HG02973 (cell line): ENCODE results near the gene PRR16.

Experiments
- ATAC-seq: cut with Tn5 transposase; IDR thresholded peaks from one replicate; pipeline ENCODE4 v1.9.1; 2021; ENCODE audit warnings: moderate library complexity; ENCODE audit not compliant: unreplicated experiment

PRR16 gene

DNA sequence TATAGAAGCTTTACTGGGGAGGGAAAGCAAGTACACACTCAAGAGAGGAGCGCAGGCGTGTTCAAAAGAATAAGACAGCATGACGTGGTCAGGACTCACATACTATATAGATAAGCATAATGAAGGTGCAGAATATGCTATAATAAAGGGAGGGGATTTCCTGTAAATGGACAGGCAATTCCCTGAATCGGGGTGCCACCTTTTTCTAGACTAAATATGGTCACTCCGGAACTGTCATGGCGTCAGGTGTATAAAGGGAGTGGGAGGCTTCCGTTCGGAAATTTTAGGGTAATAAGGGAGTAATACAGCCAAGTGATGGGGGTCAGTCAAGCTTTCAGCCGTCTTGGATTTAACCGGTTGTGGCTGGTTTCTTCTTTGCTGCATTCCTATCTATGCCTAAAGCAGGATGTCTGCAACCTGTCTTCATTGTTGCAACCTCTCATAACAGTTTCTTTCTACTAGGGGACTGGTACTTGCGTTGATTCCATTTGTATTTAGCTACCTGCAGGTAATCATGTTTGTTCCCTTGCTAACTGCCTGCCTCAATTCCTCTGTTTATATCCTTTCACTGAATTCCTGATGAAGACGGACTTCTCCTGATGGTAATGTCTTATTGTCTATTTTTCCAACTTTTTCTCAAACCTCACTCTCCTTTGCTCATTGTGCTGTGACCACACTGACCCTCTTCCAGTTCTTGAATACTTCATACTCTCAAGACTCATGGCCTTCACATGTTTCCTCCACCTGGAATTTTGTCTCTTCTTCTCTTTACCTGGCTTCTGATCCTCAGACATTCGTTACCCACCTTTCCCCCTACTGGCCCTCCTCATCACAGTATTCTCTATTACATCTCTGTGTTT lies 48.9 kb downstream of the PRR16 start:
- ATAC-seq: no peak

DNA sequence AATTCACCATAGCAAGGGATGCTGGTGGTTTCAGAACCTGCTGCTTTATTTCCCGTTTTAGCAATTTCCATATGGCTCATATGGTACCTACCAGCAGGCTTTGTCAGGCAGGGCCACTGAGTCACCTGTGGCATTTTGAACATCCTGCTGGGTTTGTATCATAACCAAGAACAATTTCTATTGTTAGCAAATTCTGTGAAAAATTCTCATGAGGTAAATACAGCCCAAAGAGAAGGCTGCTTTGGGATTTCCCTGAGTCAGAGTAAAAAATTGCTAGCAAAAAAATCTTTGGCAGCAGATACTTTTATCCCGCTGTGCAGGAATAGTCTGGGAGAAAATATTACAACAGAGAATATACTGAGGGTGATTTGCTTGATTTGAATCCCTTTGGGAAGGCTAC lies 52.7 kb downstream of the PRR16 start:
- no peak for ATAC-seq

DNA sequence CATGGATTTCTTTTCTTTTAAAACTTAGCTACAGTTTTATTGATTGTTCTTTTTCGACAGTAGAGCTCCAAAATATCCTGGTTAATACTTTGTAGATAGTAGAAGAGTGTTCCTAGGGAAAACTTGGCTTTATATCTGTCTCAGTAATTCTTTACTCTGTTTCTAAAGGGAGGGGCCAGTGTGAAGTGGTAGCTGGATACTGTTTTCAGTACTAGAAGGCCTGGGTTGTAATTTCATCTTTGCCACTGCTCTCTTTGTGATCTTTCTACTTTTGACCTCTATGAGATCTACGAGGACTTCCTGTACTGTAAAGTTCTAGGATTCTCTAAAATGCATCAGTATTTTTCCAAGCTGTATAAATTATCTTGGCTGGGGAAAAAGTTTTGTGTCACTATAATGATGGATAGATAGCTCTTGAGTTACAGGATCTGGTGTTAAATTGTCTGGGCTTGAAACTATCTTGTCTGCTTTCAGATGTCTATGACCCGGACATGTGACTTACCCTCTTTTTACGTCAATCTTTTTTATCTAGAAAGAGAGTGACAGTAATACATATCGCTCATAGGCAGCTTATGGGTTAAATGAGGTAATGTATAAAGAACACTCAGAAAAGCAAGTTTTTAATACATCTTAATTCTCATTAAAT lies 53.6 kb downstream of the PRR16 start:
- ATAC-seq: no peak

DNA sequence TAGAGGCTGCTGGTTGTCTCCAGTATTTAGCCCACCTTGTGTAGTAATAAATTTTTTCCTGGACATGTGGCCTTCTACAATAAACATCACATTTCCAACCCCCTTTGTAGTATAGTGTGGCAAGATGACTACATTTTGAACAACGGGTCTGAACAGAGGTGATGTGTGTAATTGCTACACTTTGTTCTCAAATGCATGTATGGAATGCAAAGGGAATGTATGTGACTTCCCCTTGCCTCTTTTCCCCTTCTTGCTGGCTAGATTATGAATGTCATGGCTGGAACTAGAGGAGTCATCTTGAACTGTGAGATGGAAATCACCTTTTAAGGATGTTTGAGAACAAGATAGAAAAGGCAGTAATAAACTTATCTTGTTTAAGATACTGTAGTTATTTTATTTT lies 54.5 kb downstream of the PRR16 start:
- ATAC-seq: no peak

DNA sequence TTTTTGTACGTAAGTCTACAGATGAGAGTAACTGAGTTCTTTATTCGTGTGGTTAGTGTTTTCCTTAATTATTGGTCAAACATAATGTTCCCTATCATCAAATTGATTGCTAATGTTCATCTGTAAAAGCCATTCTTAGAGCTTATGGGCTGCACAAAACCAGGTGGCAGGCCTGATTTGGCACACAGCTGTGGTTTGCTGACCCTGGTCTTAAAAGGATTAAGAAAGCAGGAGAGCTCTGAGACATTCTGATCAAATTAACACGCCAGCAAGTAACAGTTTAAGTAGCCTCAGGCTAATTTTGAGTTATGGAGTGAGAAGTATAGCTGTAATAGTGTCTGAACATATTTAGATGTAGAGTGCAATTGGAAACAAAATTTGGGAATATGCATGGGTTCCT lies 63.2 kb downstream of the PRR16 start:
- no peak for ATAC-seq

DNA sequence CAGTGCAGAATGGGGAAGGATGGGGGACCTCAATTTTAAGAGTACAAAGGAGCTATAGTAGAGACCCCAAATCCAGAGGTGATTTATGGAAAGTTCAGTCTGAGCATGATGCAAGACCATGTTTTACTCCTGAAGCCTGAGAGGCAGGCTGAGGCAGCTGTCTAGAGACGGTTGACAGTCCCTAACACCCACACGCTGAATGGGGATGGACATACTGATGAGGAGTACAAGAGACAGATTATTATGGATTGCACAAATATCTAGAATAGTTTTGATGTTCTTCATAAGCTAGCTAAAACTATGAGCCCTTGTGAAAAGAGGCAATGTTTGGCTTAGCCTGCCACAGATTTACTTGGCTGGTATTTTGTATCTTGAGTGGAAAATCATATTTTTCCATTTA lies 64.5 kb downstream of the PRR16 start:
- no peak for ATAC-seq

DNA sequence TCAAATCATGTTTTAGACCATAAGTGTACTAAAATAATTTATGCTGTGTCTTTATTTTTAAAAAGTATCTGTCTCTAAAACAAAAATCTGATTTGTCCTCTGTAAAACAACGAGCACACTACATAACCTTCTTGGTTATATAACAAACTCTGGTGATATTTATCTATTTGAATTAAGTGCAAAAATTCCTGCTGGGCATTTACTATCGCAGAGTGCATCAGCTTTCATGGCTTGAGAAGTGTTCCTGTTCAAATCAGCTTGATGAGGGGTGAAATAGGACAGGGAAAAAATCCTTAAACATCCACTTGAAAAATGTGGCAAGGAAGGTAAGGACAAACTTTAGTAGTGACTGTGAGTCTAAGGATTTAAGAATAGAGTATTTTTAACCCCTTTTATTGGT lies 65.3 kb downstream of the PRR16 start:
- ATAC-seq: no peak

DNA sequence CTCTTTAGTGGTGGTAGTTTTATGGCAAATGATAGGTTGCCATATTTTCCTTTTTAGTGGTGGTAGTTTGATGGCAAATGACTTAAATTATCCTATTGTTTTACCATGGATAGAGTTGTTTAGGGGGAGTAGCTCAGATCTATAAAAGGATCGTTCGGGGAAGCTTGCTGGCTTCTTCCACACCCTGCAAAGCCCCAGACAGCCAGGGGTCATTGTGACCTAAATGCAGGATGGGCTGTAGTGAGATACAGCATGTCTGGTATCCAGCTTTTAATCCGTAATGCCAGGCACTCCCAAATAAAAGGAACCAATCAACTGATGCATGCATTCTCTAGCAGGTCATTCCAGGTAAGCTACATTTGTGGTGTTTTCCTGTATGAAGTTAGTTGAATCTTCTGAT lies 67.1 kb downstream of the PRR16 start:
- ATAC-seq: no peak

DNA sequence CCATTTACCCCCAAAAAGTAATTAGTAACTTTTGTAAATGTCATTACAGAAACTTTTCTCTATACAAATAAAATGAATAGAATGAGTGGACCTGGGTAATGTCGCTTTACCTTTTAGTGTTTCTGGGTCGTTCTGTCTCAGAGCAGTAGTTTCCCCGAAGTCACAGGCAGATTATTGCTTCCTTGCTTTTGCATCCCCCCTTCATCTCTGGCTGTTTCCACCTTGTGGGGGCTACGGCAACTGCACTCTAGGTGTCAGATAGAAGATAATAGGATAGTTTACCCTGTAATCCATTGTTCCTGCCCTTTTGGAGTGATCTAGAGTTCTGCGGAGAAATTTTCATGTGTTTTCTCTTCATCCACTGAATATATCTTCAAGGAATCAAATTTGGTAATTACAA lies 68.7 kb downstream of the PRR16 start:
- no peak for ATAC-seq

DNA sequence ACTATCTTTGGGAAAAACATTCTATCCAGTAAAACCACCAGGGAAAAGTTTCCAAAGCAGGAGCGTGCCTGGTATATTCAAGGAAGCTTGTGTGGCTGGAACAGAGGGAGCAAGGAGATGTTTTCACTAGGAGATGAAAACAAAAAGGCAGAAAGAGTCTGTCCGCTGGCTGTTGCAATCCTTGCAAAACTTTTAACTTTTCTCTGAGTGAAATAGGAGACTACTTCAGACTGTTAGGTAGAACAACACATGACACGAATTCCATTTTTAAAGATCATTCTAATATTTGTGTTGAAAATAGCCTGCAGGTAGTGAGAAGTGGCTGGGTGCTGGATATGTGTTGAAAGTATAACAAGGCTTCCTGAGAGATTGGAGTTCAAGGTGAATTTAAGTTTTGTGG lies 69.5 kb downstream of the PRR16 start:
- ATAC-seq: no peak

DNA sequence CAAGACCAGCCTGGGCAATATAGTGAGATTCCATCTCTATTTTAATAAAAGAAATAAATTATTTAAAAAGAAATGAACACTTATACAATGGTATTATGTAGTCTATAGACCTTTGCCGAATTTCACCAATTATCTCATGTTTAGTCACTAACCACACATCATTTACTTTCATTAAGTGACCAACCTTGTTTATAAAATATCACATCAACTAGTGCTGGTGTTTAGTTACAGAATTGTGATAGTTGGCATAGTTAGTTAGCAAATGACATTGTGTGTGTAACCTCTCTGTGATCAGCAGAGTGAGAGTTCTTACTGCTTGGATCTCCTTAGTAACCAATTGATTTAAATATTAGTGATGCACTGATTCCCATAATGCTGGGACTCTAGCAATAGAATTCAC lies 71.8 kb downstream of the PRR16 start:
- no peak for ATAC-seq

DNA sequence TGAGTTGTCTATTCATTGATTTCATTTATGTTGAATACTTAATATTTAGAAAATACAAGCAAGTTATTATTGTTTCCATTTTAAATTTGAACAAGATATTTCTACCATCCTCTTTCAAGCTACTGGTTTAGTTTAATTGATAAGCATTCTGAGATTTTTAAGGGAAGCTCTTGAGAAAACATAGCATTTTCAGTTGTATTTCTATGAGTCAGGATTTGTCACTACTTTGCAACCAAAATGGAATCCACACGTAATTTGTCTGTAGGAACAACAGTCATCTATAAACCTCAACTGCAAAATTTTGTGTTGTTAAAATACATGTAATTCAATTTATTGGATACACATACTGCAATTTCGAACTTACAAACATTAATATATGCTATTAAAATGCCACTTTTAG lies 74.0 kb downstream of the PRR16 start:
- no peak for ATAC-seq

DNA sequence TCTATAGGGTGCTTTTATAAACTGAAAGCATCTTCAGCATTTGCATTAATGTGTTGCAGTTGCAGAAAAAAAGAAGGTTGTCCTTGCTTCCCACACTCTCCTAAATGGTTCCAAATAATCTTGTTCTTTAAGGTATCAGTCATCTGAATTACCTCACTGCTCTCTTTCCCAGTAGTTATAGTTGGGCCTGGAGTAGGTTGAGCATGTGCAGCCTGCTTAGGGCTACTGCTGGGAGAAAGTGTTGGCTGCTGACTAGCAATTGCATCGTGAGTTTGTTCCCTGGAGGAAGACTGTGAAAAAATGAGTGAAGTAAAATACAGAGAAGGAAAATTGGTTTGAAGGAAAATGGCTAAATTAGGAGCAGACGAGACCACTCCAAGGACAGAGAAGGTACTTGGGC lies 74.5 kb downstream of the PRR16 start:
- ATAC-seq: no peak

DNA sequence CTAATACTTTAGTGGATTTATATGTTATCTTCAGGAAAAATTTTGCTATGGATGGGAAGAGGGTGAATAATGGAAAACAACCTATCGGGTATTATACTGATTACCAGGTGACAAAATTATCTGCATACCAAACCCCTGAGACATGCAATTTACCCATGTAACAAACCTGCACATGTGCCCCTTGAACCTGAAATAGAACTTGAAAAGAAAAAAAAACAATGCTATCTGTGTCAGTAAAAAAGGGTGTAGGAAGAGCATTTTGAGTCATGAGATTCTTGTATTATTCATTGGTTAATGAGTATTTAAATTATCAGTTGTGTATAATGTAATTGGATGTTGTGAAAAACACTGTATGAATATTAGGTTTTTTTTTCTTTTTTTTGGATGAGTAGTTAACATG lies 75.4 kb downstream of the PRR16 start:
- no peak for ATAC-seq

DNA sequence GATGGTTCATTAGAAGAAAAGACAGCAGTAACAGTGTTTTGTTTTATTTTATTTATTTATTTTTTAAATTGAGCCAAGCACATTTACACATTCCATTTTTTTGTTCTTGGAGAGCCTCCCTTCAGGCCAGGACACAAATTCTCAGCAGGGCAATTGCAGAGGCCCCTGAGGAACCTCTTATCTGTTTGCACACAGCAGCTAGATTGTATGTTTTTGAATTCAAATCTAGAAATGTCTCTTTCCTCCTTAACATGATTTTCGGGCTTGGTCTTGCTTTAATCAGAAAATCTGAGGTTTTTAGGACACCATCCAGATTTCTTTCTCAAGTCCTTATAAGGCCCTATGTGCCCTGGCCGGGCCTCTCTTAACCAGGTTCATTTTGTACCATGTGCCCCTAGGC lies 76.0 kb downstream of the PRR16 start:
- ATAC-seq: no peak

DNA sequence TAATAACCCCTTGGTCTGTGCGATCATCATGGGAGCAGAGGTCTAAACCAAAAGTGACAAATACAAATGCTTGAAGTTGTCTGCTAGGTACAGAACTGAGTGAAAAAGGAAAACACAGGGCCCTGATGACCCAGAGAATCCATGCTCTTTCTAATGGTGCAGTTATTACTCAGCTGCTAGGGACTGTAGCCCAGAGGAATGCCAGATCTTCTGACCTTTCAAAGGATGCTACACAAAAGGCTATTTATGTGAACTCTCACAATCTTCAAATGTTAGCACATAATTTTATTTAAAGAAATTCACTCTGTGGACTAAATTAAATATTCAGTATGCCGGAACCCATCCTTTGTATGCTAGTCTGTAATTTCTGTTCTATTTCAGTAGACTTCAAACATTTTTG lies 79.9 kb downstream of the PRR16 start:
- ATAC-seq: no peak

DNA sequence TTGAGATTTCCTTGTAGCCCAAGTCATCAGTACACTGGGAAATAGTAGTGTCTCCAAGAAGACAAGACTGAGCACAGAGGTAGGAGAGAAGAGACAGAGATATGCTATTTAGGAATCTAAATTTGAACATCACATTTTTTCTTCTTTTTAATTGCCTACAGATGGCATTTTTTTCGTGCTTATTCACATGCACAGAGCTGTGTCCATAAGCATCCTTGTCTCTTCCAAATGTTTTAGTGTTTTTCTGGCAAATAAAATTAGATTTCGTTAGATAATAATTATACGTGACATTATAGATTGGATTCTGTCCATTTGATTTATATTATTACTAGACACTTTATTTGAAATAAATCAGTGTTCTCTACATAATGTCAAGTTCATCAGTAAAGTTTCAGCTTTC lies 80.9 kb downstream of the PRR16 start:
- ATAC-seq: no peak

DNA sequence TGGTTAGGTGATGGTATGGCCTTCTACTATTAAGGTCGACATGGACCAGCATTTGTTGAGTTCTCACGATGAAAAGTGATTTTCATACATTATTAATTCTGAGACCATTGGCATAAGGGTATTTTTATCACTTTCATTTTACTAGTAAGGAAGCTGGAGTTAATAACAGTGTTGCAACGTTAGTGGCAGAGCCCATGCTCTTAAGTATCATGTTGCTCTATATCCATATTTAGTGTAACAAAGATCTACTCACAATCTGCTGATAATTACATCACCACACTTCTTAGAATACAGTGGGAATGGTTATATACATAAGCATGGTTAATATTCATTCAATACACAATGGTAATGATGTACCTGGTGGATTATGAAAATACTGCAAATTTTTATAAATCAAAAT lies 81.9 kb downstream of the PRR16 start:
- no peak for ATAC-seq

DNA sequence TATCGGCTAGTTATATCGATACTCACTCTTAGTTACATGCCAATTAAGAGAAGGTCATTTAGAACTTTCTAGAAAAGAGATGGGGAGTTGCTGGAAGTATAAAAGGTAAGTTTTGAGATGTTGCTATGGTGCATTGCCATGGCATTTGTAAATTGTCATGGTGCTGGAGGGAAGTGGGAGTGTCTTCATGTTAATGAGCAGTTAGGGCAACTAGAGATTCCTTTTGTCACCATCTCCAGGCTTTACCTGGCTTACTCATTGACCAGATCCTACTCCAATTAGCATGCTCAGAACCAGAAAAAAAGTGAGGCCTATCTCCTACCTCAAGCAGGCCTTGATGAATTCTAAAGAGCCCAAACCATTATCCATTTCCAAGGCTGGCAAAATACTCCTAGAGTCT lies 82.8 kb downstream of the PRR16 start:
- no peak for ATAC-seq

DNA sequence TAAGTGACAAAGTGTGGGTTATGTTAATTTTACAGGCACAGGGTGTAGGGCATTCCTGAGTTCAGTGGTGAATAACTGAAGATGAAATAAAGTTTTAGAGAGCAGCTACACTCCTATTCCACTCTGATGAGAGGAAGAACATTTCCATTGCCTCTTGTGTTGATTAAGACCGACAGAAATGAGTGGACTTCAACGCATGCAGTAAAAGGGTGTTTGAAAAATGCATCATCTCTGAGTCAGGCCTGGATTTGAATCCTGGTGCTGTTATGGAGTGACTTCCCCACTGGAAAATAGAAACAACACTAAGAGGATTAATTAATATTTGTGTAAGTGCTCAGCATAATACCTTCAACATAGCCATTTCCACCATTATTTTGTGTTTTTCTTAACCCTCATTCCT lies 86.3 kb downstream of the PRR16 start:
- ATAC-seq: no peak

DNA sequence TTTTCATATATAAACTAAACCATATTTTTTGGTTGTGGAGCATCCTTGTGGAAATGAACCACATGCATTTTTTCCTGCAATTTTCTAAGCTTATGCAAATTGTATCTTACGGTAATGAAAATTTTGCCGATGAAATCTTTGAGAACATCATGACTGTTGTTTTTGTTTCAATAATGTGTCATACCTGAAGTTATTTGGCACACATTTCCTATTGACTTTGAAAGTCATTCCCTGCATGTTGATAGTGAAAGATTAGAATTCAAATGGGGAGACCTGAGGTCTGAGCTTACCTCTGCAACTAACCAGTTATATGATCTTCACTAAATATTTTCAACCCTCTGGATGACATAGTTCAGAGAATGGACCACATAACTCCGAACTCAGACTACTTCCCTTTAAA lies 88.5 kb downstream of the PRR16 start:
- ATAC-seq: no peak

DNA sequence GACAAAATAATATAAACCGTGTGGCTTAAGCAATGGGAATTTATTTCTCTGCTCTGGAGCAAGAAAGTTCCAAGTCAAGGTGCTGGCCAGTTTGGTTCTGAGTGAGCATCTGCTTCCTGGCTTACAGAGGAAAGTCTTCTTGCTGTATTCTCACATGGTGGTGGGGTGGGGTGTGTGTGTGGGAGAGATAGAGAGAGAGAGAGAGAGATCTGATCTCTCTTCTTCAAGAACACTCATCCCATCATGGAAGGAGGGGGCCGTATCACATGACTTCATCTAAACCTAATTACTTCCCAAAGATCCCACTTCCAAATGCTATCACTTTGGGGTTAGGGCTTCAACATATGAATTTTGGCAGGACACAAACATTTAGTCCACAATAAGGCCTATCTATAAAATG lies 91.2 kb downstream of the PRR16 start:
- ATAC-seq: no peak

DNA sequence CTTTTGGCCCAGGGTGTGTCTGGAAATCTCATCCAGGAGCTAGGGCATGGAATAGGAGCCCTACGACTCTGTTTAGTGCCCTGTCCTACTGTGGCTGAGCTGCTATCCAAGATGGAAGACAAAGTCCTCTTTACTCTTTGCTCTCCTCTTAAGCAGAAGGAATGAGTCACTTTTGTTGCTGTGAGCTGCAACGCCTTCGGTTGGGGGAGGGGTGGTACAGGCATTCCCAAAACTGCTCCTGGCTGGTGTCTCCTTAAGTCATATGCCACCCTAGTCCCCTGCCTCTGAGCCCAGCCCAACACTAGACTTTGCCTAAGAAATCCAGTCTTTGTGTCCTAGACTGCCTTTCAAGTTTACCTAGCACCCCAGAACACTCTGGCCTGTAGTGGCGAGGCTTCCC lies 99.9 kb downstream of the PRR16 start:
- no peak for ATAC-seq
